Left hindlimb (tissue), 1 donor: ENCODE data around the gene RASSF3.
A peak's percentile ranks its signal among the peaks of the same experiment; 100 is the strongest.
"Not testable (repeated sequence)": the region's sequence is repeated elsewhere in the genome, so short reads cannot be mapped to it uniquely, and the experiment has no call there.

ENCODE experiments used
- DNase-seq: peaks from one replicate; pipeline ENCODE4 v3.0.0-alpha.2; 2018

The RASSF3 gene, protein sequence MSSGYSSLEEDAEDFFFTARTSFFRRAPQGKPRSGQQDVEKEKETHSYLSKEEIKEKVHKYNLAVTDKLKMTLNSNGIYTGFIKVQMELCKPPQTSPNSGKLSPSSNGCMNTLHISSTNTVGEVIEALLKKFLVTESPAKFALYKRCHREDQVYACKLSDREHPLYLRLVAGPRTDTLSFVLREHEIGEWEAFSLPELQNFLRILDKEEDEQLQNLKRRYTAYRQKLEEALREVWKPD

DNA sequence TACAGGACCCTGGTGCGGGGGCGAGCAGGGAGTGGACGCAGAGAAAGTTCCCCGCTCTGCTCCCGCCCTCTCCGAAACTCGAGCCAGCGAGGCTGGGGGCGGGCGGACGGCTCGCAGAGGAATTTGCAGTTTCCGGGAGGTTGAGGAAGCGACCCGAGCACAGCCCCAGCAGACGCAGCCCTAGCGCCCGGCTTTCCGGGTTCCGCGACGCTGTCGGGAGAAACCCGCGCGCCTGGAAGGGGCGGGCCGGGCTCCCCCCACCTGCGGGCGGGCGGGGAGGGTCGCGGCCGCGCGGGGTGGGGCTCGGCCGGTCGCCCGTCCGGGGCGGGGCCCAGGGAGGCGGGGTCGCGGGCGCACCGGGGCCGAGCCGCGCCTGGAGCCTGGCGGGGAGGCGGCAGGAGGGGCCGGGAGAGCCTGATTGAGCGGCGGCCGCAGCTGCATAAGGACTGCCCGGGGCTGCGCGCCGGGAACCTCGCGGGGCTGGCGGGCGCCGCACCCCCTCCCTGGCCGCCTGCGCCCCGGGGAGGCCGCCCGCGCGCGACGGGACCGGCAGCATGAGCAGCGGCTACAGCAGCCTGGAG, at the start of gene RASSF3:
Gene RASSF3 (plus strand): TSS at position 417 of the 581 bp plus-strand sequence. CDS start 138 bp downstream, at position 555.
- DNase-seq = peak; percentile 89

DNA sequence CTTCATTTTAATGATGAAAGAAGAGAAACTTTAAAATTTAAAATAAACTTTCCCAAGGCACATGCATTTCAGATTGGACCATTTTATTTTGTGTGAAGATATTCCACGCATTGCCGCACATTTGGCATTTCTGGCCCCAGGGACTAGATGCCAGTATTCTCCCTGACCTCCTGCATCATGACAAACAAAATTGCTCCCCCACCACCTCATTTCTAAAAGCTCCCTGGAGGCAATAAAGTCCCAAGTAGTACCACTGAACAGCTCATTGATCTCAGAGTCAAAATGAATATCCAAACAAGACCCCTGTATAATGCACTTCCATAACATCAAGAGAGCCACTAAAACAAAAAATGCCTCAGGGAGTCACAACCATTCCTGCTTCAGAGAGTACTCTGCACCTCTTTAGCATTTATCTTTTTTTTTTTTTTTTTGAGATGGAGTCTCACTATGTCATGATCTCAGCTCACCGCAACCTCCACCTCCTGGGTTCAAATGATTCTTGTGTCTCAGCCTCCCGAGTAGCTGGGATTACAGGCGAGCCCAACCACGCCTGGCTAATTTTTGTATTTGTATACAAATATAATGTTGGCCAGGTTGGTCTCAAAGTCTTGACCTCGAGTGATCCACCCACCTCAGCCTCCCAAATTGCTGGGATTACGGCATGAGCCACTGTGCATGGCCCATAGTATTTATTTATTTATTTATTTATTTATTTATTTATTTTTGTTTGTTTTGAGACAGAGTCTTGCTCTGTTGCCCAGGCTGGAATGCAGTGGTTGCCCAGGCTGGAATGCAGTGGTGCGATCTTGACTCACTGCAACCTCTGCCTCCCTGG, 48.8 kb upstream of the RASSF3 start:
- no peak for DNase-seq

DNA sequence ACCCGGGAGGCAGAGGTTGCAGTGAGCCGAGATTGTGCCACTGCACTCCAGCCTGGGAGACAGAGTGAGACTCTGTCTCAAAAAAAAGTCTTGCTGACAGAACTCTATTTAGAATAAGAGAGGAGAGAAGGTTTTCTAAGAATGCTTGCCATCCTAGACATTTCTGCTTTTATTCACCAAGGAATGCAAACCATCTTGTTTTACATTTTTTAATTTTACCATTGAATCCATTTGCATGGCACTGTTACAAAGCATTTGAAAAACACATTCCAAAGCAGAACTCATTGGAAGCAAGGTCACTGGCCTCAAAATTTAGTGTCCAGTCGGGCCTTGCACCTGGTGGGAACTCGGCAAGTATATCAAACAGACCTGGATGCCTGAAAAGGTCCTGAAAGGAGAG, 44.2 kb upstream of the RASSF3 start:
- DNase-seq = no peak

DNA sequence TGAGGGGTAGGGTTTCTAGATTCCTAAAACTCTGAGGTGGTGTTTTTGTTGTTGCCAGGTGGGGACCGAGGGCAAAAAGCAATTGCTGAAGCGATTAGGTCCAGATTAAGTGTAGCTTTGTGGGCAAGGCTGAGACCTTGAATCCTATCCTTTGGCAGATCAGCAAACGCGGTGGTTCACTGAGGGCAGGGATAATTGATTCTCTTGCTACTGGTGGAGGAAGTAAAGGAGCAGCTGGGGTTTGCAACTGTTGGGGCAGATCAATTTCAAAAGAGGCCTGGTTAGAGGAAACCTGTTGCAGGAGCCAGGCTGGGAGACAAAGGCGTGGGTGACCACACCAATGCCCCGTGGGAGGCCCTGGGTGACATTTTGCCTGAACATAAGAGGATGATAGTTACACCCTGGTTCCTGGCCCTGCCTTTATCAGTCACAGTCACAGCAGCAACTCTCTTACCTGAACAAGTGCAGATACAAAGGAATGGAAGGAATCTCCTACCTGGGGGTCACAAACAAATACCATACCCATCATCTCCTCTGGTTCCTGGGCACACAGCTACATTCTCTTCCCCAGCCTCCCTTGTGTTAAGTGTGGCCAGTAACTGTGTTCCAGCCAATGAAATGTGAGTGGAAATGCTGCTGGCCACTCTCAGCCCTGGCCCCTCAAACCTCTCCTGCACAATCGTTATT, 43.3 kb upstream of the RASSF3 start:
- no peak for DNase-seq

DNA sequence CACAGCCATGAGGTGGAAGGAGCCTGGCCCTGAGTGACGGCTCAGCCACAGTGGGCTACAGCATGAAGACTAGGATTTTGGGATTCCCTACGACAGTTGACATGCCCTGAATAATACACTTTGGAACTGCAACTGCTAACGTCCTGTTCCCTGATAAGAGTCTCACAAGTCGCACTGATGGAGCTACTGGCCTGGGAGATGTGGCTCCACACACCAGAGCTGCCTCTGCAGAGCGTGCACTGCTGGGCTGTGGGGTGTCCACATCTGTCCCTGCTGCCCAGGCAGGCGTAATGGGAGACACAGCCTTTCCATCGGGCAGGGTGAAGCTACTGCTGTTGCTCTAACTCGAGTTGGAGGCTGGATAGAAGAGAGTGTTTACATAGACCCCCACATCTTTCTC, 42.7 kb upstream of the RASSF3 start:
- no peak for DNase-seq

DNA sequence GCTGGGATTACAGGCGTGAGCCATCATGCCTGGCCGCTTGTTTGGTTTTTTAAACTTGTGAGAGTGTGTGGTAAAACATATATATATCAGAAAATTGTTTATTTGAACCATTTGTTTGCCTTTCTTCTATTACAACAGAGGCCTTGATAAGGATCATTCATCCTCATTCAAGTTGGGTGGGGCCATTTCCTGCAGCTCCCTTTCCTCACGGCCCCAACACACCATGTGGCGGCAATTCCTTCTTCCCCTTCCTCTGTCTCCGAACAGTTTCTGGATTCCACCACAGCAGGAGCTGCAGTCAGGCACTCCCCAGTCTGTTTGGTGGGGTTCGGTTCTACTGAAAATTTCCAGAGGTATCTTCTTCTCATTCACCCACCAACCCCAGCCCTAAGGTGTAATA, 42.0 kb upstream of the RASSF3 start:
- DNase-seq = no peak

DNA sequence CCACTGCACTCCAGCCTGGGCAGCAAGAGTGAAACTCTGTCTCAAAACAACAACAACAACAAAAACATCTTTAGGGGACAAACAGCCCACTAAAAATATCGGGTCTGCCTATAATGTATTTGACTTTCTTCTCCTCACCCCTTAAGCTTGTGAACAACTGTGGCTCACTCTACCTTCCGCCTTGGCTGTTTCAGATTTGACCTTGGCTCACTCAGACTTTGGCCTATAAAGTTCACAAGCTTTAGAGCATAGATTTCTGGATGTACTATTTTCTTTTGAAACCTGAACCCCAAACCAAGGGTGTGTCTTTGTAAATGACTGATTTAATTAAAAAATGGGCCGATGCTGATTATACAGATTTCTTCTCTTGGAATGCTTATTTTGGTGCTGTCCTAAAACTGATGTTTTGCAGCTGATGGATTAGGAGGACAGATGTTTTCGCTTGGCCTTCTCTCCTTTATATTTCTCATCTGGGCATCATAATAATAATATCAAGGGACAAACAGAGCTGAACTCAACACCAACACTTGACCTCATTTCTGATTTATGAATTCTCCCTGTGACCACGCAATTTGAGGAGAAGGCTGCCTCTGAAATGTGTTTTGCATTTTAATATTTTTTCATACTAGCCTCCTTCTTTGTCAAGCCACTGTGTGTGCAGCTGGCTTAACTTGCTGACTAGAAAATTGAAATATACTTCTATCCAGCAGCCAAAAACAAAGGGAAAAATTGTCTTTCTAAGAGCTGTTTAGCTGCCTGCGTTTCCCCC, 40.2 kb upstream of the RASSF3 start:
- DNase-seq = no peak

DNA sequence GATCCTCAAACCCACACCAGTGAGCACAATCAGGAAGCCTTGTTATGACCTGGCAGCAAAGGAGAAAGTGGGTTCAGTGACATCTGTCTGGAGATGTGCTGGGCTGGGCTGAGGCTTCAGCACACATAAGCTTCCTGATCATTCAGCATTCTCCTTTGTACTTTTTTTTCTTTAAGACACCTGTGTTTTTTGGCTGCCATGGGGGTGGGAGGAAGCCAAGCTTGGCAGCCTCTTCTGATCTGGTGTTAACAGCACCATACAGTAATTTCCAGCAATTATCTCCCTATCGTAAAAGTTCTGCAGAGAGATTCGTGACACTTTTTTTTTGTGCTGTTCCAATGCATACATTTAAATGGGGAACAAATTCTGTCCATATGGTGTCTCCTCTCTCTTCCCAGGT, 38.9 kb upstream of the RASSF3 start:
- DNase-seq = no peak

DNA sequence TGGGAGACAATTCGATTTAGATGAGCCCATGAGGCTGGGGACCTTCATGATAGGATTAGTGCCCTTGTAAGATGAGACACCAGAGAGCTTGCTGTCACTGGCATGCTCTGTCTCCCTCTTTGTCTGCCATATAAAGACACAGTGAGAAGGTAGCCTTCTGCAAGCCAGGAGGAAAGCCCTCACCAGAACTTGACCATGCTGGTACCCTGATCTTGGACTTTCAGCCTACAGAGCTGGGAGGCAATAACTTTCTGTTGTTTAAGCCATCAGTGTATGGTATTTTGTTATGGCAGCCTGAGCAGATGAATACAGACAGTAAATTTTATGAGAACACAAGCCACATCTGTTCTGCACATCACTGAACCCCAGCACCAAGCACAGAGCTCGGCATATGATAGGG, 38.1 kb upstream of the RASSF3 start:
- DNase-seq = no peak

DNA sequence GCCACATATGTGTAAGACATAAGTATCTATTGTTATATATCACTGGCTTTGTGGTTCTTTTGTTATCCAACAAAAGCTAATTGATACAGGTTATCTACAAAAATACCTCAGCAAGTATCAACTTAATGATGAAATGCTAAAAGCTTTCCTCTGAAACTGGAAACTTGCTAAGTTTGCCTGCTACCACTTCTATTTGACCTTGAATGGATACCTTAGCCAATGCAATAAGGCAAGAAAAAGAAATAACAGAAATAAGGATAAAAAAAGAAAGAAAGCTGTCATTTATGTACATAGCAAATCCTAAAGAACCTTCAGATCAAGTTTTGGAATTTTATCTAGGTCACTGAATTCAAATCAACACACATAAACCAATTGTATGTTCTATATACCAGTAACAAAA, 35.5 kb upstream of the RASSF3 start:
- DNase-seq = no peak

DNA sequence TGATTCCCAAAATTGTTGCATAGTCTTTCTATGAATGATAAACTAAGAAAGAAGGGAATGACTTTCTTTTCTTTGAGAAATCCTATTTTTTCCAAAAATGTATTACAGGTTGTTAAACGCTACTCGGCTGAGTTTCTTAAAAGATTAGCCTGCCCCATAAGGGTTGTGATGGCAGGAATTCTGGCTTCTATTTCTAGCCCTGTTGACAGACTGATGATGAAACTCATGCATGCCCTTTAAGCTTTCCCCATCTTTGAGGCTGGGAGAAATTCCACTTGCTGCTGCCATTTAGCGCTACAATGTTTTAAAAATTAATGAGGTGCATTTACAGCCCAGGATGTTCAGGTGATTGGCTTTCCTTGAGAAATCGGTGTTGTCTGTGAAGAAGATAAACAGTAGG, 33.2 kb upstream of the RASSF3 start:
- no peak for DNase-seq

DNA sequence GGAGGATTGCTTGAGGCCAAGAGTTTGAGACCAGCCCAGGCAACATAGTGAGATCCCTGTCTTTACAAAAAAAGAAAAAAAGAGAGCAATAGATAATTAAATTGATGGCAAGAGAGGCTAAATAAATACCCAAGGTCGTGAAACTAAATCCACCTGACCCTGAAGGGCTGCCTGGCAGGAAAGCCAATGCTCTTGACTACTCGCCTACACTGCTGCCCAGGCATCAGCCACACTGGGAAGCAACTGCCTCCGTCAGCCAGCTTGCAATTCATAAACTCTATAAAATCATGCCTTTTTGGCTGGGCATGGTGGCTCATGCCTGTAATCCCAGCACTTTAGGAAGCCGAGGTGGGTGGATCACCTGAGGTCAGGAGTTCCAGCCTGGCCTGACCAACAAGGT, 31.7 kb upstream of the RASSF3 start:
- no peak for DNase-seq

DNA sequence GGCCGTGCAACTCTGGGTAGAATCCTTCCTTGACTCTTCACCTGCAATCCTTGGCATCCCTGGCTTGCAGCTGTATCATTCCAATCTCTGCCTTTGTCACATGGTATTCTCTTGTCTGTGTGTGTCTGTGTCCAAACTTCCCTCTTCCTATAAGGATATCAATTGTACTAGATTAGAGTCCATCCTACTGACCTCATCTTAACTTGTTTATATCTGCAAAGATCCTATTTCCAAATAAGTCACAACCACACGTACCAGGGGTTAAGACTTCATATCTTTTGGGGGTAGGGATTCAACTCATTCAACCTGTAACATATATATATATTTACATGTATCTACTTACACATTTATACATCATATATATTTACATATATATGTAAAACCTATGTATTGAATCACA, 29.6 kb upstream of the RASSF3 start:
- no peak for DNase-seq

DNA sequence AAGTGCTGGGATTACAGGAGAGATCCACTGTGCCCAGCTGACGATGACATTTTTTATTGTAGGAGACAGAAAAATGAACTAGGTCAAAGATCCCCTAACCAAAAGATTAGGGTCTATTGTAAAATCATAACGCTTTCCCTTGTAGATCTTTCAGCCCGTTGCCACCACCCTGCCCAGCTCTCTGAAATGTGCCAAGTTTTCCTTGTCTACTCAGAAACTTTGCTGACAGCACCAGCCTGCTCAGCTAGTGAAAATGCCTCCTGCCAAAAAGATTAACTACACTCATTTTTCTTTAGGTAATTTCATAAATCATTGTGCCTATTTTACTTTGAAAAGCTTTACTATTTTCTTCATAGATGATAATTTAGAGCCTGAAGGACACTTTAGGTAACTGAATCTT, 28.2 kb upstream of the RASSF3 start:
- no peak for DNase-seq

DNA sequence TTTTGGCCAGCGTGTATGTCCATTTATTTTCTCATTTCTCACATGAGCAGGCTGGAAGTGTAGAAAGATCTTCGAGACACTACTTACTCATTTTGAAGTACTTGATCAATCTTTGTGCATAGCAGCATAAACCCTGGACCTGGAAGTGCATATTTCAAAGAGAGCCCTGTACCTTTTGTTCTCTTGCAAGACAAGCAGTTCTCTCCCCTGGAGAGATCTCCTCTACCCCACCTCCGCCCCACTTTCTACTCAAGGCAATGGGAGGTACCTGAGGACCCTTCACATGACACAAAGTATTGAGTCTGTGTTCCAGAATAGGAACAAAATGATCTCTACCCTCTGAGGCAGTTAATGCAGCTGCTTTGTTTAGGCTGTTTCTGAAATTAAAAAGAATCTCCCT, 27.4 kb upstream of the RASSF3 start:
- DNase-seq = no peak

DNA sequence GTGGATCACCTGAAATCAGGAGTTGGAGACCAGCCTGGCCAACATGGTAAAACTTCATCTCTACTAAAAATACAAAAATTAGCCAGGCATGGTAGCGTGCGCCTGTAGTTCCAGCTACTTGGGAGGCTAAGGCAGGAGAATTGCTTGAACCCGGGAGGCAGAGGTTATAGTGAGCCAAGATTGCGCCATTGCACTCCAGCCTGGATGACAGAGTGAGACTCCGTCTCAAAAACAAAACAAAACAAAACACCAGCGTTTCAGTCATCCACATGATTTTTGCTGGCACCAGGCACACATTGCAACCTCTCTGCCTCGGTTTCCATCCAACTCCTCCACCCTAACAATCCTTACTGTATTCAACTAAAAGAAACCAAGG, 26.9 kb upstream of the RASSF3 start:
- not testable (repeated sequence) for DNase-seq

DNA sequence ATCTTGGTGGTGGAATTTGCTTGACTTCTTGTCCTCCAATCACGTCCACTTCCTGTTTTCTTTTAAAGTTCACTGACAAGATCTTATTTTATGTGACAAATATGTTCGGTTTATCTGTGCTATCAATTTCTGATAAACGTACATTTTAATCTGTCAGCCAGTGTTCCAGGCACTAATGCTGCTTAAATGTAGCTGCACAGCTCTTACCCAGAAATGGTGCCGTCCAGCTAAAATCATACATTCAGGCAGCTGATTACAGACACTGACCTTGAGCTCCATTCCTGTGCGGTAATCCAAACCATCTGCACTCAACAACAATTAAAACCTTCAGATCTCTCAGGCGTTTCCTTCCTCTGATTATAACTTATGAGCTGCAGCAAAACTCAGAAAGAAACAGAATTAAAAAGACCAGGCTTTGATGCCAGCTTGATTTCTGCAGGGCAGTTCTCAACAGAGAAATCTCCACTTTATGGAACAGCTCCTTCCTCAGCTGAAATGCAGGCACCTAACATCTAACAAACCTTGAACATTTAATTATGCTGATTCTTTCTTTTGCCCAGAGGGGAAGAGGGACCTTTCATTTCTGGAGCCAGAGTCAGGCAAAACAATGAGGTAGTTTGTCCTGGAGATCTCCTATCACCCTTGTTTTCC, 26.4 kb upstream of the RASSF3 start:
- DNase-seq = no peak

DNA sequence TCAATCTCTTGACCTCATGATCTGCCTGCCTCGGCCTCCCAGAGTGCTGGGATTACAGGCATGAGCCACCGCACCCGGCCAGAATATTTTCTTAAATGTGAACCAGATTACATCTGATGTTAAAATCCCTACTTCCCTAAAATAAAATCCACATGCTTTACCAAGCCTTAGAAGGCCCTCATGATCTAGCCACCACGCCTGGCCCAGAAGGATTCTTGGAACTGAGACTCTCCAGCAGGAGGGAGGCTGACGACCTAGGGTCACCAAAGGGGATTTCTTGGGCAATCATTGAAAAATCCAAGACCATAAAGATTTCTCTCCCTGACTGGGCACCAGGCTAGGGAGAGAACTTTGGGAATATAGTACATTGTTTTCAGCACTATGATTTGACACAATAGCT, 25.2 kb upstream of the RASSF3 start:
- DNase-seq = no peak

DNA sequence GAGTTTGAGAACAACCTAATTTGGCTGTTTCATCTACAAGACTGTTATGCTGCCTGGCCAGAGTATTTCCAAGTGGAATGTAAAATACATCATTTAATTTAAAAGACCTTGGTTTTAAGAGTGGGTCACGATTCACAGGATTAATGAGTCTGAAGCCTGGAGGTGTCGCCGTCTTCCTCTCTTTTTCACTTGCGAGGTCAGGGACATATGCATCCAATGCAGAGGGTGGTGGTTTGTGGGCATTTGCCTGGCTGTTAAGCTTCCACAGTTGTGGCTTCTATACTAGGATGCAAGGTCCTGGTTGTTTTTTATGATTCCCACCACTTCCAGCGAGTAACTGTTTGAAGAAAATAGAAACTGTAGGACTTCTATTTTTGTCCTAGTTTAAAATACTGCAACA, 22.8 kb upstream of the RASSF3 start:
- no peak for DNase-seq

DNA sequence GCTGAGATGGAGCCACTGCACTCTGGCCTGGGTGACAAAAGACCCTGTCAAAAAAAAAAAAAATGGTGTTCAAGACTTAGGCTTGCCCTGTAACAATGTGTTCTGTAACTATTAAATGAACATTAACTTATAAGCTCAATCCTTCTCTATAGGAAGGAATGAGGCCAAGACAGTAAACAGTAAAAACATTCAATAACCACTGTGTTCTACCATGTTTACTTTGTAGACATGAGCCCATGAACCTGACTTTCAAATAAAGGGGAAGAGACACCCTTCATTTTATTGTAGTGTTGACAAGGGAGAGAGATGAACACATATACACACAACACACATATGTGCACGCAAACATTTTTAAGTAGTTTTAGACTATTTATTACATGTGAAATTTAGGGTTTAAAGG, 20.1 kb upstream of the RASSF3 start:
- no peak for DNase-seq

DNA sequence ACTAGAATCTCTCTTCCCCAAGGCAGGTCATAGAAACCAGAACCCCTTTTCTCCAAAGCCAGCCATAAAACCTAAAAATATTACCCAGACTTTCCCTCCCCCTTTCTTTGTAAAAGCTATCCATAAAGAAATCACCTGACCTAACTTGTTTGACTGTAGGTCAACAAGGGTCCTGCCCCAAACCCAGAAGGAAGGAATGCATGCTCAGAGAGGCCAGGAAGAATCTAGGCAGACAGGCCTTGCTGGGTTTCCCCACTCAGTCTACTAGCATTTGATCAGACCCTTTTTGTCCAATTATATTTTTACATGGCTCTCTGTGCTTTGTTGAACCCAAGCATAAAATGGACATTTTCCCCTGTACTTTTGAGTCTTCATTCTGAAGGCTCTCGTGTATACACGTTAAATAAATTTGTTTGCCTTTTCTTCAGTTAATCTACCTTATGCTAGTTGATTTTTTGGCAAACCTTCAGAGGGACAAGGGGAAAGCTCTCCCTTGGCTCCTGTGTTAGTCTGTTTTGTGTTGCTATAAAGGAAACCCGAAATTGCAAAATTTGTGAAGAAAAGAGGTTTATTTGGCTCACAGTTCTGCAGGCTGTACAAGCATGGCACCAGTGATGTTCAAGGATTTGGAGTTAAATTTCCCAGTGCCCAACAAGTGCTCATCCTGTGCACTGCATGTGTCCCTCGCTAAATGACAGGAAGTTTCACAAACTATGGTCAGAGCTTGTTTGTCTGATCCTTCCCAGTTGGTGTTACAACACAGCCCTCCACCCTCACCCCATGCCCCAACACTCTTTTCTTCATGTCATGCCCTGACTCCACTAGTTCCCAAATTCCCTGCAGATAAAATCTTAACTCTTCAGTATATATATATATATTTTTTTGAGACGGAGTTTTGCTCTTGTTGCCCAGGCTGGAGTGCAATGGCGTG, 14.2 kb upstream of the RASSF3 start:
- DNase-seq = no peak
